GM12874 (cell line): Measurements from ENCODE around the gene NFX1.

ENCODE experiments used
- TF ChIP-seq, protein P1 (sequence below): IDR thresholded peaks from 2 replicates; pipeline ENCODE4 v1.5.1; 2011; ENCODE audit warnings: low read depth, mild to moderate bottlenecking, control low read depth, low read length, moderate library complexity; ENCODE audit not compliant: insufficient read depth

The NFX1 gene

DNA sequence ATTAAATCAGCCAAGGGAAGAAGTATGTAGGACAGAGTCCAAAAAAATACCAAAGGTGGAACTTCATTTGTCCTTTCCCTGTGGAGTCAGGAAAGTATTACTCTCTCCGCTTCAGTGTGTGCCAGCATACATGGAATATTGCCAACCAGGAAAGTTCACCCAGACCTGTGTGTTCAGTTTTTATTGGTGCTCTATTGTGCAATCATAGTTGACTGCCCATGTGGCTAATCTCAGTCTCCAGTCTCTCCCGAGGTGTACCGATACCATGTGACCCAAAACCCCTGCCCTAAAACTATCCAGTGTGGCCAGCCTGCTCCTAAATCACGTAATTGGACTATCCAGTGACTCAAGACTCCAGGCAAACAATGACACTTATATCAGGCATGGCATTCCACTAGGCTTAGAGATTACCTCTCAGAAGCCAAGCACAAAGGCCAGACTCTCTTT is 38.8 kb downstream of the NFX1 start:
- TF ChIP-seq, protein P1, sequence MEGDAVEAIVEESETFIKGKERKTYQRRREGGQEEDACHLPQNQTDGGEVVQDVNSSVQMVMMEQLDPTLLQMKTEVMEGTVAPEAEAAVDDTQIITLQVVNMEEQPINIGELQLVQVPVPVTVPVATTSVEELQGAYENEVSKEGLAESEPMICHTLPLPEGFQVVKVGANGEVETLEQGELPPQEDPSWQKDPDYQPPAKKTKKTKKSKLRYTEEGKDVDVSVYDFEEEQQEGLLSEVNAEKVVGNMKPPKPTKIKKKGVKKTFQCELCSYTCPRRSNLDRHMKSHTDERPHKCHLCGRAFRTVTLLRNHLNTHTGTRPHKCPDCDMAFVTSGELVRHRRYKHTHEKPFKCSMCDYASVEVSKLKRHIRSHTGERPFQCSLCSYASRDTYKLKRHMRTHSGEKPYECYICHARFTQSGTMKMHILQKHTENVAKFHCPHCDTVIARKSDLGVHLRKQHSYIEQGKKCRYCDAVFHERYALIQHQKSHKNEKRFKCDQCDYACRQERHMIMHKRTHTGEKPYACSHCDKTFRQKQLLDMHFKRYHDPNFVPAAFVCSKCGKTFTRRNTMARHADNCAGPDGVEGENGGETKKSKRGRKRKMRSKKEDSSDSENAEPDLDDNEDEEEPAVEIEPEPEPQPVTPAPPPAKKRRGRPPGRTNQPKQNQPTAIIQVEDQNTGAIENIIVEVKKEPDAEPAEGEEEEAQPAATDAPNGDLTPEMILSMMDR: no peak

DNA sequence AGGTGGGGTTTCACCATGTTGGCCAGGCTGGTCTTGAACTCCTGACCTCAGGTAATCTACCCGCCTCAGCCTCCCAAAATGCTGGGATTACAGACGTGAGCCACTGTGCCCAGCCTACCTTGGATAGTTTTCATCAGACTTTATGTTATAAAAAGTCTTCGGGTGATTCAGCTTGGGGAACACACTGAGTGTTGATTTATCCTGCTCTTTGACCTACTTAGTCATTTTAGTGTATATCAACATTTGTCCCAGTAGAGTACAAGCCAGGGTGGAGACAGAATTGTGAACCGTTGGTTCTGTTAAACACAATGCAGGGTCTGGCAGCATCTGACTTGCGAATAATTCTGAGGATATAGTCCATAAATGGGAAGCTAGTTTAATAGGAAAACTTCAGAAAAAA is 39.7 kb downstream of the NFX1 start:
- TF ChIP-seq, protein P1: no peak

DNA sequence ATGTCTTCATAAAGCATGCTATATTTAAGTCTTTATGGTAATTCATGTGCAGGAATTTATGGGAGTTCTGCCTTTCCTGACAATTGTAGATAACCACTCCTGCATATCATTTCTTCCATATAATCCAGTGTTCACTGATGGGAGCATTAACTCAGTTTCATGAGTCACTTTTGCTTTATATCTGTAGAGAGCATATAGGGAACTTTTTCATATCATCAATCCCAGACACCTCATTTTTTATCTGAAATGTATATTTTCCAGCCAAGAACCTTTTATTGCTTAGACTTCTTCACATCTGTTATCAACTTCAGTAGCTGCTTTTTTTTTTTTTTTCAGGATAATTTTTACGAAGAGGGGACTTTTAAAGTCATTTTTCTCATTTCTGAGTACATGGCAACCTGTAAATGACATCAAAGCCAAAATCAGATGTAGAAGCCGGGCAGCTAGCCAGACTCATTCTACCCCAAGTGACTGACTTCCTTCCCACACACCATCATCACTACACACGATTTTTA is 41.1 kb downstream of the NFX1 start:
- TF ChIP-seq, protein P1: no peak

DNA sequence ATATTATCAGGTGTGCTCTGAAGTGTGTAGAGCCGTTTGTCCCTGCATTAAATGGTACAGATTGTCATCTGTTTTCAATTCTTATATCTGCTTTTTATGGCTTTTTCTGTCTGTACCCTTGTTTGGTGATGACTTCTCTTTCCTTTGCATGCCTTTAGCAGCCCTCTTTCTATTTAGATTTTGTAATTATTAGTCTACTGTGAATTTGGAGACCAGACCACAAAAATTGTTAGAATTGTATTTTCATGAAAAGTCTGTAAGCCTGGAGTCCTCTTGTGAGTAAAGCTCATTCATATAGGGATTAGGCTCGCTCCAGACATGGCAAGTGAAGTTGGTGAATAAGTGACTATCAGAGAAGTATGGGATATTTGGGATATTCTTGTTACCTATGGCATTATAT is 41.7 kb downstream of the NFX1 start:
- TF ChIP-seq, protein P1: no peak

DNA sequence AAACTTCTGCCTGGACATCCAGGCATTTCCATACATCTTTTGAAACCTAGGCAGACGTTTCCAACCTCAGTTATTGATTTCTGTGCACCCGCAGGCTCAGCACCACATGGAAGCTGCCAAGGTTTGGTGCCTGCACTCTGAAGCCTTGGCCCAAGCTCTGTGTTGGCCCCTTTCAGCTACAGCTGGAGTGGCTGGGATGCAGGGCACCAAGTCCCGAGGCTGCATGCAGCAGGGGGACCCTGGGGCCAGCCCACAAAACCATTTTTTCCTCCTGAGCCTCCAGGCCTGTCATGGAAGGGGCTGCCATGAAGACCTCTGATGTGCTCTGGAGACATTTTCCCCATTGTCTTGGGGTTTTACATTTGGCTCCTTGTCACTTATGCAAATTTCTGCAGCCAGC is 49.9 kb downstream of the NFX1 start:
- TF ChIP-seq, protein P1: no peak

DNA sequence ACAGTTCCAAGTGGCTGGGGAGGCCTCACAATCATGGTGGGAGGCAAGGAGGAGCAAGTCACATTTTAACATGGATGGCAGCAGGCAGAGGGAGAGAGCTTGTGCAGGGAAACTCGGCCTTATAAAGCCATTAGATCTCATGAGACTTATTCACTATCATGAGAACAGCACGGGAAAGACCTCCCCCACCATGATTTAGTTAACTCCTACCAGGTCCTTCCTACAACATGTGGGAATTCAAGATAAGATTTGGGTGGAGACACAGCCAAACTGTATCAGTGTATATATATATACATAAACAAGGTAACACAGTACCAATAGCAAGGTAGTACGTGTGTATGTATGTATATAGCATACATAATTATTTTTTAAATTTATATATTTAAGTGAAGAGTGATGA is 50.9 kb downstream of the NFX1 start:
- TF ChIP-seq, protein P1: no peak

DNA sequence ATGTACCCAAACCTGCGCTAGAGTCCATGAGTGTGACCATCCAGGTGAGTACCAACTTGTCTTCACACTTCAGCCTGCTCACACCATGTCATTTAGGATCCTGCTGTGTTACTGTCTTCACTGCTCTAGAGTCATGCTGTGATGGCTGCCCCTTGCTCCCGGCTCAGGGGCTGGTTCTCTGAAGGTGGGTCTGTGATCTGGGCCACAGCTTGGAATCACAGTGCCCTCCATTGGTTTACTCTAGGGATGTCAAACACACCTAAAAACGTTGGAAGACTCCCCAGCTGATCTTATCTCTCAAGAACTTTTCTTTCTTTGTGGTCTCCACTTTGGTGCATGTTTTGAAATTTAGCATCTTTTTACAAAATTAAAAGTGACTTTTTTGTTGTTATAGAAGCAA is 53.8 kb downstream of the NFX1 start:
- TF ChIP-seq, protein P1: no peak
